ENCODE measurements around the gene CPEB1.

The CPEB1 gene

DNA sequence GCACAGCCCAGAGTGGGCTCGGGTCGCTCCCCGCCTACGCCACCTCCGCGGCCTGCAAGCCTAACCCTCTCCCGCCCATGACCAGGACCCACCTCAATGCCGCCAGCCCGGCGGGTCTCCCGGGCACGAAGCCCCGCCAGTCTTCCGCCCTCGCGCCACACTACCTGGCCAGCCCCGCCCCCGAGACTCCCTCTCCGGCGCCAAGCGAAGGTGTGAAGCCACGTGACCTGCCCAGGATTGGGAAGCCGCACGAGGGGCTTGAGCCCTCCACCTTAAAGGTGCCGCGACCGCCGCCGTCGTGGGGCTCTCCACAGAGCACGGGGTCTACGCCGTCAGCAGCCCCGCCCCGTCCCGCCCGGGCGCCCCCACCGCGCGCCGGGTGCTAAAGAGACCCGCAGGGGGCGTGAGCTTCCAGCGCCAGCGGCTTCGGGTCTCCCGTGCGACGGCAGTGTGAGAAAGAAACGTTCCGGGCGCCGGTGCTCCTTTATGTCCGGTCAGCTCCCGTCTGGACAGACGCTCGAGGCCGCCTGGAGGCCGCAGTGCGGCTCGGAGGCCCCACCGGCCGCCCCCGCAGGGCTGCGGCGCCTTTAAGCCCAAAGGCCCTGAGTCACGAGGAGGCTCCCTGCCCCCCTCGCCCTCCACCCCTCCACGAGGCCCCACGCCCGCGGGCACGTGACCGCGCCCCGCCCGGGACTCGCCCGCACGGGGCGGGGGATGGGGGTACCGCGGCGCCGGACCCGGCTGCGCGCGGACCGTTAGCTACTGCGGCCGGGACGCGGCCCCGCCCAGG lies at the start of gene CPEB1:
Gene CPEB1, minus strand, starts transcription at position 319 of the 790 bp plus-strand sequence. CDS start 18,904 bp downstream, outside the sequence.
- DNase-seq = peak; percentile 1

DNA sequence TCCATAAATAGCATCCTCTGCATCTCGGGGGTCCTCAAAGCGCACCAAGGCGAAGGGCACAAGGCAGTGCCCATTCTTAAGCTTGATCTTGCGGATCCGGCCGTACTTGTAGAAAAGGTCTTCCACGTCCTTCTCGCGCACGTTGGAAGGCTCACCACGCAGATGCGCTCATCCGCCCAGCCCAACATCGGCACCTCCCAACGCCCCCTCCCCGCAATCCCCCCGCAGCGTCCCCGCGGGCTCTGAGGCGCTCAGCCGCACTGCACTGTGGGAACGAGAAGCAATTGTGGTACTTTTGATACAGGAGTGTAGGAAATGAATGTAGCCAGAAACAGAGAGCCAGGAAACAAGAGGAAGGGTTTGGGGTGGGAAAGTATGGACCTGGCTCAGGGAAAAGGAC lies 45.0 kb upstream of the CPEB1 start:
- no peak for DNase-seq

DNA sequence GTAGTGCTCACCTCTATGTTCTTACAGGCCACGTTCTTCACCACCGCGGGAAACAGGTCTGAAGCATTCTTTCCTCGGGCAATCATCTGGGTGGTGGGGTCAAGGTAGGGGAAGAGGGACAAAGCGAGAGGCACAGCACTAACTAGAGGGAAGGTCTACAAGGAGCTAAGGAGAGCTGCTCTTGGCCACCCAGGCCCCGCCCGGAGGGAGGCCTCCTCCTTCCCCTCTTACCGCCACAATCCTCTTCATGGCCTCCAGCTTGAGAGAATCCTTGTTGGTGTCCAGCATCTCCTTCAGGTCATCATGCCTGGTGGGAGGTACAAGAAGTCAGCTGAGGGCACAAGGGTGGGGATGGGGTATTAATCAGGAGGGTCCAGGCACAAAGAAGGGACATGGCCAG lies 42.0 kb upstream of the CPEB1 start:
- DNase-seq = no peak

DNA sequence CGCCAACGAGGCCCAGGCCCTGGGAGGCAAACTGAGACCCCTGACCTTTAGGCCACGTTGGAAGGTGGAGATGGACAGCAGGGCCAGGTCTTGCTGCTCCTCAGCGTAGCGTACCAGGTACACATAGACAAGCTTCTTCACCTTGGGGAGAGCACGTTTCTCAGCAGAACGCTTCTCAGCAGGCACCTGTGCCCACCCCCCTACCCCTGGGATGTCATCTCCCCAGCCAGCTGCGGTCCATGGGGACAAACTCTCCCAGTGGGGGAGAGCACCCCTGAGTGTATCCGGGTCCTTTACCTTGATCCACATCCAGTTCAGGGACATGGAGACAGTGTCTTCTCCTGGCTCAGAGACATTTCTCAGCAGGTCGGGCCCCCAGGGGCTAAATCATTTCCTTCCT lies 41.5 kb upstream of the CPEB1 start:
- DNase-seq = no peak

DNA sequence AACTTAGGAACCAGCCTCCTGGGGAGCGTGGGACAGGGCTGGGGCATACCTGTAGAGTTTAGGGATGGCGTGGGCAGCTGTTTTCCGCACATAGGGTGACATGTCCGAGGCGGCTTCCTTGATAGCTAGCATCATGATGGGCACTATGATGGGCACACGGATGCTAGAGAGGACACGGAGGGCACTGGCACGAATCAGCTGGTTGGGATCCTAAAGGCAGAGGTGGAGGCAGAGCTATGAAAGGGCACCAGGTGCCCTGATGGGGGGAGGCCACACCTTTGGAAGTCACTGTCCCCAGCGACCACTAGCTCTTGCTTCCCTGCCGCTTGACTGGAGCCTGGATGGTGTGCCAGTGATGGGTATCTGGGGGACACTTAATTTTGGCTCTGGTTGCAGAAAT lies 34.2 kb upstream of the CPEB1 start:
- no peak for DNase-seq

DNA sequence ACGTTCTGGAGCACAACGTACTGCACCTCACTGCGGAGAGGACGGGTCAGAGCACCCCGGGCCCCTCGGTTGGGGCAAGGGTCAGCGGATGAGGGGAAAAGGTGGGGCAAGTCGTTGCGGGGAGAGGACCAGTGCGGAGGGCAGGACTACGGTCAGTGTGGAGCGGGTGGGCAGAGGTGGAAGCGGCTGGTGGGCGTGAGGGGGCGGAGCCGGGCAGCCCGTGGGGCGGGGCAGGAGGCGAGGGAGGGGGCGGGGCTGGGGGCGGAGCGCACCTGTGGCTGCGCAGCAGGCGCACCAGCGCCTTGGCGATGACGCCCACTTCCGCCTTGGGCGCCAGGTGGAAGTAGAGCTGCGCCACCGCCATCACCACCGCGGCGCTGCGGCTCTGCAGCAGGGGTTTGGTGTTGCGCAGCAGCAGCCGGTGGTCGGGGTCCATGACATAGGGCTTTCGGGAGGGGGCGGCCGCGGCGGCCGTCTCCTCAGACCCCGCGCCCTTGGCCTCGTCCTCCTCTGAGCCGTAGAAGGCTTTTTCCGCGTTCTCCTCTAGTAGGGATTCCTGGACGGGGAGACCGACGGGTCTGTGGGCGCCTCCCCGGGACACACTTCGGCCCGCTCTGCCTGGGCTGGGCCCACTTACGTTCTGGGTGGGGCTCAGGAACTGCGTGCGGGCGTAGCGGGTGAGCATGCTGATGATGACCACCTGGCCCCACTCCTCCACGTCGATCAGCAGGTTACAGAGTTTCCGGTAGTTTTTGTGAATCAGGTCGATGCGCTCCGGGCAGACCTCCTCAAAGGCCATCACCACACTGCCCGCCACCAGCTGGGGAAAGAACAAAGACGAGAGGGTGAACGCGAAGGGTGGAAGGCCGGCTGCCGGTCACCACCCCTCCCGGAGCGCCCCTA lies 33.3 kb upstream of the CPEB1 start:
- peak; percentile 90 for DNase-seq

DNA sequence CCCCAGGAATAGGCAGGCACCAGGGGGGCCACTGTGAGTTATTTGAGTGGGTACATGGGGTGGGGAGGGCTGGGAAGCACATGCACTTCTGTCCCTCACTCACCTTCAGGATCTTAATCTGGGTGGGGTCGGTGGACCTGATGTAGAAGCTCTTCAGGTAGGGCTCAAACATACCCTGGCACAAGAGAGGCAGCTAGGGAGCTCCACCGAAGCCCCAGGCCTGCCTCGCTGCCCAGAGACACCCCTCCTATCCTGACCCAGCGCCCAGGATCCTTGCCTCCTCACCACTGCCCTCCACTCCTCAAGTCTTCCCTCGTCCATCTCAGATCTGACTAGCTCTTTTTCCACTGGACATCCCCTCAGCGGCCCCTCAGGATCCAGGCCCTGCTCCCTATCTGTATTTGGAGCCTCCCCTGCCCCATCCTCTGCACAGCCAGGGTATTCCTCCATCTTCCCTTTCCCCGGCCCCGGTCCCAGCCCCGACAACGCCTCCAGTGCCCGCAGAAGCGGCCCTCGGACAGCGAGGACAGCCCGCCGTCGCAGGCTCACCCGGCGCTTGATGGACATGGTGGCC lies 32.5 kb upstream of the CPEB1 start:
- DNase-seq = no peak

DNA sequence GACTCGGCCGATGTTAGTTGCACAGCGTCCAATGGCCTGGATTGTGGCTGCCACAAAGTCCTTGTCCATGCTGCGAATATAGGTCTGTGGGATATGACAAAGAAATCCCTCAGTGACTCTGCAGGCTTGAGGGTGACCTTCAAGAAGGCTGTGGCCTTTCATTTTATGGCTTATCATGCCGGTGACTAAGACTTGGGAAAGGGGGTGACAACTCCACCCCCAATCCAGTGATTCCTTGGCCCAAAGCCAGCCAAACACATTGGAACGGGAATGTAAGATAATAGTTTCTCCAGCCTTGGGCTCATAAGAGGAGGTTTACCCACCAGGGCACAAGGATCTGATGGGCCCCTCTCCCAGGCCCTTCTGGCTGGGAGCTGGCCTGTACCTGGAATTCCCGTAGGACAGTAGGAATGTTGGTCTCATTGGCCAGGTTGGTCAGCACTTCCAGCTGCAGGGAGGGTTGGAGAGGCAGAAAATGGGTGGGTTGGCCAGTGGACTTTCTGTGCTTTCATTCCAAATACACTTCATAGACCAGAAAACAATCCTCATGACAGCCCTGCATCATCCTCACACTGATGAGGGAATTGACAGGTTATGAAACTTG lies 30.7 kb upstream of the CPEB1 start:
- DNase-seq = no peak

DNA sequence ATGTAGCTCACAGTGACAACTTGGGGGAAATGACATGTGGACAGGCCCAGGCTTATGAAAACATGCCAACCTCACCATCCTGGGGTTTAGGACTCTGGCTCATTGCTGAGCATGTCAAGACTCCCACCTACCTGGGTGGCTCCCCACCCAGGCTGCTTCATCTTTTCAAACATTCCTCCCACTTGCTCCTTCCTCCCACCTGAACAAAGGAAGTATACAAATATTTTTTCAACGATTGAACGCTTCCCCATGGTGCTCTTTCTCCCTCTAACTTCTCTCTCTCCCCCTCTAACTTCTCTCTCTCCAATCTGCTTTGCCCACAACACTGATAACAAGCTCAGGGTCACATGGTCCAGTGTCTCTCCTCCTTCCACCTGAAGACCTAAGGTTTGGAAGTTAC lies 27.7 kb upstream of the CPEB1 start:
- no peak for DNase-seq

DNA sequence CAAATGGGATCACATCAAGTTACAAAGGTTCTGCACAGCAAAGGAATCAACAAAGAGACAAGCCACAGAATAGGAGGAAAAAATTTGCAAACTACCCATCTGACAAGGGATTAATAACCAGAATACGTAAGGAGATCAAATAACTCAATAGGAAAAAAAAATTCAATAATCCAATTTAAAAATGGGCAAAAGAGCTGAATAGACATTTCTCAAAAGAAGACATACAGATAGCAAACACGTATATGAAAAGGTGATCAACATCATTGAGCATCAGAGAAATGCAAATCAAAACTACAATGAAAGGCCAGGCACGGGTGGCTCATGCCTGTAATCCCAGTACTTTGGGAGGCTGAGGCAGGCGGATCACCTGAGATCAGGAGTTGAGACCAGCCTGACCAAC lies 23.5 kb upstream of the CPEB1 start:
- DNase-seq = no peak

DNA sequence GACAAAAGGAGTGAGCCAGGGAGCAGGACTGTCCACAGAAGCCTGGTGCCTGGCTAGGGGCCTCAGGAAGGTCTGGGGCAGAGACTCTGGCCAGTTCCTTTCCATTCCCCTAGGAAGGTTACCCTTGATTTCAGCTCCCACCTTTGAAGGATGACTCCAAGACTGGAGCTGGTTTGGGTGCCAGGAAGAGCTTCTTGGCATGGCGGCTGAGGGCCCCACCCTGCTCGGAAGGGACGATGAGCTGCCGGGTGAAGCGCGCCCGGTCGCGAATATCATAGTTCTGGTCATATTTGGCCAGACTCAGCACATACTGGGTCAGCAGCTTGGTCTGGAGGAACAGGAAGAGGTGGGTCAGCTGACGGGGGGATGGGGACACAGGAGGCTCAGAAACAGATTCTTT lies 19.4 kb upstream of the CPEB1 start:
- no peak for DNase-seq

DNA sequence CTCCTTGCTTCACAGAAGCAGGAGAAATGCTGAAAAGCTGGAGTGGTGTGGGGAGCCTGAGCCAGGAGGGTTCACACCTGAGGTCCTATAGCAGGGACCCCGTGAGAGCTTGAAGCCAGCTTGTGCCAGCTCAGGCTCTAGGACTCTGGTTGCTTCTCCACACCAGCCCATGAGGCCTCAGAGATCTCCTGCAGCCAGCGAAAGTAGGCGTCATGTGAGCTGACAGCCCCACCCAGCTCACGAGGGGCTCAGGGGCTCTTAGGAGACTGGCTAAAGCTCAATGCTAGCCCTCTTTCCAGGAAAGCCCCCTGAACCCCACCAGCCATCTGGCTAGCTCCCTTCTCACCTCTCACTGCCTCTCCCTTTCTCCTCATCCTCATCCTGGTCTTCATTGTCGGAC lies 16.9 kb upstream of the CPEB1 start:
- no peak for DNase-seq

DNA sequence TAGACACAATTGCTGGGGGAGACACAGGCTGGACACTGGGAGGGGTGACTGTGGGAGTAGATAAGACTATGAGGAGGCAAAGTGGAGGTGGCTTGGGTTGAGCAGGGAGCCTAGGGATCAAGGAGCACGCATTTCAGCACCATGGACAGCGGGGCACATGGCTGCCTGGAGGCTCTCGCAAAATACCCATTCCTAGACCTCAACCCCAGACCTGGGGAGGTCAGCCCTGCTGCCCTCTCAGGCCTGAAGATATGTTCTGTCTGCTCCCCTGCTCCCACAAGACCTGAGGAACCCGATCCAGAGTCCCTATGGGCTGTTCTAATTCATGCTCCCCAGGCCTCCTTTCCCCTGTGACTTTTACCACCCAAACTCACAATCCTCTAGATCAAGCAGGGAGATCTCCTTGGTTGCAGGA lies 16.0 kb upstream of the CPEB1 start:
- DNase-seq = no peak

DNA sequence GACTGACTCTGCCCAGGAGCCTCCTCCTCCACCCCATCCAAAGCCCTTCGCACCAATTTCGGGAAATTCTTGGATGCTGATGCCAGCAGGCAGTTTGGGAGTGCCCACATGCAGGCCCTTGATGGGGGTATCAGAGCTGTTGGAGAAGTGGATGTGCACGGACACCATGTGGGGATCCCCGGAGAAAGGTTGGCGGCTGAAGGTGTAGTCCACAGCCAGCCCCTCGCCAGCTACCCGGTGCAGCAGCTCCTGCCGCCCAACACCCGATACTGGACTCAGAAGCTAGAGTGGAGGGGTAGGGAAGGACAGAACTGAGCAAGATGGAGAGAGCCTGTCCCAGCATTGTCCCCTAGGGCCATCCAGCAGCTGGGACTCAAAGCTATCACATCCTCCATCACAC lies 15.5 kb upstream of the CPEB1 start:
- no peak for DNase-seq

DNA sequence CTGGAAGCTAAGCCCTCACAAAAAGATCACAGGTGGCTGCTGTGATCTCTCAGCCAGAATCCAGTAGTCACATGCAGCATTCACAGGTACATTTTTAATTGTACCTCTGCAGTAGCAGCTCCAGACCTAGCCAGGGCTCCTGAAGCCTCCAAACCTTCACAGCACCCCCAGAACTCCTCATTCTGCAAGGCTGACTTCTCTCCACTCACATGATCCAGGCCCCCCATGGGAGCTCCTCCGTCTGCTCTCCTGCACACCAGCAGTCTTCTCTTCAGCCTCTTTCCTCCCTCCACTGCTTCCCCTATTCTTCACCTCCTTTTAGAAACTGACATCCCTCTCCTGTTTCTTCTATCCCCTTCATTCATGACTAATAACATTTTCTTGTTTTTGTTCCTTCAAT lies 13.2 kb upstream of the CPEB1 start:
- no peak for DNase-seq

DNA sequence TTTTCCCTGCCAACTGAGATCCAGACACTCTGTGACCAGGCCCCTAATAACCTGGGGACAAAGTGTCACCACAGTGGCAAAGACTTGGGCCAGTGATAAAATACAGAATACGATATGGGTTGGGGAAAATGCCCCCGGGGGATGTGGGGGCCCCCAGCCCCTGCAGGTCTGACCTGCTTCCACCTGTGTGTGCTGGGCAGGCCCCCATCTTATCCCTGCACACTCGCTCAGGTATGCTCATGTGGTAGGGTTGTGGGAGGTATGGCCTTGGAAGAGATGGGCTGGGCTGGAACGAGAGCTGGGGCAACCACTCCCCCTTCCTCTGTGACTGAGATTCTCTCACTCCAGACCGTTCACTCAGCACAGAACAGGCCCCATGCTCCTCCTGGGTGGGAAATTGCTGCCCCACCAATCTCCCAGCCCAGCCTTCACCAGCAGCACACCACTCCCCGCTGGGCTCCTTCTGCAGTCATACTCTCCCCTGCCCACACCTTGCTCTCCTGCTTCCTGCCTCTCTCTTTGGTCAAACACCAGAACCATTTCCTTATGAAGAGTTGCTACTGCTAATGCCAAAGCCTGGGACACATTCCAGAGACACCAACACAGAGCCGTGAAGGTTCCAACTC lies 9.6 kb upstream of the CPEB1 start:
- no peak for DNase-seq

DNA sequence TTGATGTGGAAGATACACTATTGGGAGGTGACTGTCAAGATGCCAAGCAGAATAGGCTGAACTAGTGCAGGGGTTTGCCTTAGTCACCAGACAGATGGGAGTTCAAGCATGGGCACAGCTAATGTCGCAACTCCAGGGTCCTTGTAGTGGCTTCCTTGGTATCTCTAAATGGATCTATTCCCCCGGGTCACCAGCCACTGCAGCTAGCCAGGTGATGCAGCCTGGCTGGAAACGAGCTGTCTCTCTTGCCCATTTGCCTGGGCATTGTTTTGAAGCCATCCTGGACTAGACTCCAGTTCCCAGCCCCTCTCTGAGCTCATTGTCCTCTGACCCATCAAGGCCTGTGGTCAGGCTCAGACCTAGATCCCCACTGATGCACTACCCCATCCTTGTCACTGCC lies 8.4 kb upstream of the CPEB1 start:
- no peak for DNase-seq

DNA sequence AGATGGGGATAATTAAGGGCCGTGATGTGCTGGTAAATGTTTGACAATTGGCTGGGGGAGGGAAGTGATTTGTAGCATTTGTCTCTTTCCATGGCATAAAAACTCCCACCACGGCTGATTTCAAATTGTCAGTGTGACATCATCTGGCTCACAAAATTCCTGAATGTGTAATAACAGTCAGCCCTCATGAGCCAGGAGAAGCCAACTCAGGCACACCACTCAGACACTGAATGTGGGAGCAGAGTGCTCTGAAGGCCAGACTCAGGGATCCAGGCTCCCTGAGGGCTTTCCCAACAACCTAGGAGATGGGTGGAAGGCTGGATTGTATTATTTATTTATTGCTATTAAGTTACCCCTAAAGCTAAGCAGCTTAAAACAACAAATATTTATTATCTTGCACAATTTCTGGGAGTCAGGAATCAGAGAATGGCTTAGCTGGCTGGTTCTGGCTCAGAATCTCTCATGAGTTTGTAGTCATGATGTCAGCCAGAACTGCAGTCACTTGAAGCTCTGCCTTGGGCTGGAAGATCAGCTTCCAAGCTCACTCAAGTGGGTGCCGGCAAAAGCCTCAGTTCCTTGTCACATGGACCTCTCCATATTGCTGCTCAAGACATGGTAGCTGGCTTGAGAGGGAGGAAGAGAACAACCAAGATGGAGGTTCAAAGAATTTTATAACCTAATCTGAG lies 6.5 kb upstream of the CPEB1 start:
- no peak for DNase-seq

DNA sequence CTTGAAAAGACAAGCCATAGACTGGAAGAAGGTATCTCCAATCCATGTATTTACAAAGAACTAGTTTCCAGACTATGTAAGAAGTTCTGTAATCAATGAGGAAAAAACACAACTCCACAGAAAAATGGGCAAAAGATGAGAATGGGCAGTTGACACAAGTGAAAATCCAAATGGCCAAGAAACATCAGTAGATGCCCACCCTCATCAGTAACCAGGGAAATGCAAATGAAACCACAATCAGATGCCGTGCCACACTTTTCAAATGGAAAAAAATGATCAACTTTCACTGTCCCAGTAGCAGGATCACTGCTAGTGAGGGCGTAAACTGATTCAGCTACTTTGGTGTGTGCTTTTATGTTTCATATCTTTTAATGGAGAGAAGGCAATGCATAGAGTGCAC lies 4.5 kb upstream of the CPEB1 start:
- no peak for DNase-seq

DNA sequence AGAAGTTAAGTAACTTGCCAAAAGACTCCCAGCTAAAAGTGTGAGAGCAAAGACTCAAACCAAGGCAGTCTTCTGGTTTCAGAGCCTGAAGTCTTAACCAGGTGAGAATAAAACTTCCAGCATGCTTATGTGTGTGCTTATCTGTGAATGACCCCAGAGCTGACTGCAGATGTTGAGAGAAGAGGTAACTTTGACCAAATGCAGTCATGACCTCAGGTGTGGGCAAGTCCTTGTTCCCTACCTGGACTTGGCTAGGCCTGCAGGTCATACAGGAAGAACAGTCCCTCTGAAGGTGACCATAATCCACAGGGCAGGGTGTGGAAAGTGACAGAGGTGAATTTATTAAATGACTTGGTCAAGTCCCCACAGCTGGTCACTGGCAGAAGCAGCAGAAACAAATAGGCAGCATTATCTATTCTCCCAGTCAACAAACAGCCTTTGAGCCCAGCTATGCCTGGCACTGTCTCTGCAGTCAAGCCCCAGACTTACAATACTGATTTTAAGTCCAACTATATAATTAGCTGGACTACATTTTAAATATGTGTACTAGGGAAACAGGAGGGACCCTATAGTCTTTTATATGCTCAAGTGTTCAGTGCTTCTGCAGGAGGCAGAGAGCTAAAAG lies 3.0 kb upstream of the CPEB1 start:
- no peak for DNase-seq

DNA sequence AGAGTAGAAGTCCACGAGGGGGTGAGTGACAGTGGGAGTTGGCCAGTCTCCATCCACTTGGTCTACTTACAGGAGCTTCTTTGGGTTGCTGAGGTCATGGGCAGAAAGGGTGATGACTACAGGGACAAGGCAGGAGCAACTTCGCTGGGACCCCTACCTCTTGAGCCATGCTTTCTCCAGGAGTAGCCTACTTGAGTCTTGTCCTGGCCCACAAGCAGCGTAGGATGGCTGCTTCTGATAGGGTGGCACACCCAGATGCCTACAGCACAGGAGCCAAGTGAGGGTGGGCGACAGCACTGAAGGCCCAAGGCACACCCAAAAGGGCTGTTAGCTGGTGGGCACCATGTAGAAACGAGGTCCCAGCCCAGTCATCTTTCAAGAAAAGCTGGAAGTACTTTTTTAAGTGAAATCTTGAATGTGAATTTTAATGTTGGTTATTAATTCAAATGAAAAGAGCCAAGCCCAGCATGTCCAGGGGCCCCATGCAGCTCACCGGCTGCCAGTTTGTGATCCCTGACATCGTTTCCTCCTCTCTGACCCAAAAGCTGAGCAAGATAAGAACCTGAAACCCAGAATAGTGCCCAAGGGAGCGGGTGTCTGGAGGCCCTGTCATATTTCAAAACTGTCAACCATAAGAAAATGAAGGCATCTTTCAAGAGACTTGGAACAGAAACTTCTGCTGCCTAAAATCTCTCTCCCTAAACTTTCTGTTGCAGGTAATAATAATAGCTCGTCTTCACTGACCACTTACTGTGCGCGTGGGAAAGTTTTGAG lies 2.2 kb upstream of the CPEB1 start:
- DNase-seq = no peak

Measured in NCI-H1436 (cell line).